Immature natural killer cell (primary cell): Measurements from ENCODE around the gene EPDR1. TPM values are rescaled to one million over a fixed set of nuclear protein-coding genes. Genes with fewer than 3 reads are reported as not detected.

ENCODE experiments used
- polyA plus RNA-seq, 3 donors: library from polyadenylated mRNA; unstranded; fragments of 300-500 nt; fragmentation: Illumina TruSeq; gene quantifications; one replicate each; pipeline ENCODE4 v1.2.3, GENCODE V29; 2021

Gene EPDR1
- polyA plus RNA-seq, 3 donors from 2014 or later, result 5.2 to 11.2 (median 6.9) TPM

Other genes starting within 250 kb of the EPDR1 start
- gene GPR141, start 236.9 kb upstream of the EPDR1 start, polyA plus RNA-seq, result 10 to 100 TPM in 2 of 3 donors, 1 to 10 TPM in 1; 9.4 to 24.8 (median 24.3) TPM
- 10 to 100 TPM in 1 of 3 donors, 1 to 10 TPM in 2; 2.6 to 14.1 (median 4.7) TPM for gene NME8, start 72.0 kb upstream of the EPDR1 start, polyA plus RNA-seq
- not detected for gene SFRP4, start 3.8 kb upstream of the EPDR1 start, polyA plus RNA-seq